Right renal pelvis (tissue), 4 donors: ENCODE results near the gene CDHR1. TPM values are rescaled to one million over a fixed set of nuclear protein-coding genes. Genes with fewer than 3 reads are reported as not detected.
"Not testable (repeated sequence)": the region's sequence is repeated elsewhere in the genome, so short reads cannot be mapped to it uniquely, and the experiment has no call there.

Experiments used
- DNase-seq, 4 donors: peaks; one replicate each; pipeline ENCODE4 v3.0.0-alpha.2; 2013; ENCODE audit warnings: low read depth in 4 of 4, low spot score in 3 of 4, missing footprints in 1 of 4
- polyA plus RNA-seq, 4 donors: library from polyadenylated mRNA; unstranded; fragments of 120-200 nt; gene quantifications; one replicate each; pipeline ENCODE4 v1.2.1, GENCODE V29; 2013; ENCODE audit not compliant: insufficient read length in 4 of 4

The CDHR1 gene
- polyA plus RNA-seq = 1 to 10 TPM in 2 of 4 donors, under 1 TPM in 2; 0.96 to 1.2 (median 1.0) TPM

GRCh38 chr10:84194424-84195043 is at the start of gene CDHR1:
TSS of gene CDHR1 (plus strand) at chr10:84194537. CDS start at chr10:84194761, 224 bp downstream.
- DNase-seq = no peak

GRCh38 chr10:84147347-84147746 is 47.0 kb upstream of the CDHR1 start:
- no peak for DNase-seq

GRCh38 chr10:84148006-84148597 is 46.2 kb upstream of the CDHR1 start:
- DNase-seq = not testable (repeated sequence)

GRCh38 chr10:84149854-84150253 is 44.5 kb upstream of the CDHR1 start:
- DNase-seq = no peak

- no peak for DNase-seq
Observed at GRCh38 chr10:84152769-84153168, 41.6 kb upstream of the CDHR1 start.

GRCh38 chr10:84155521-84155920 is 38.8 kb upstream of the CDHR1 start:
- no peak for DNase-seq

GRCh38 chr10:84156009-84156408 is 38.3 kb upstream of the CDHR1 start:
- no peak for DNase-seq

GRCh38 chr10:84156768-84157167 is 37.6 kb upstream of the CDHR1 start:
- no peak for DNase-seq

GRCh38 chr10:84158061-84158460 is 36.3 kb upstream of the CDHR1 start:
- no peak for DNase-seq

- DNase-seq = no peak
Observed at GRCh38 chr10:84158550-84158949, 35.8 kb upstream of the CDHR1 start.

GRCh38 chr10:84159076-84159685 is 35.2 kb upstream of the CDHR1 start:
- no peak for DNase-seq

- DNase-seq = no peak
Observed at GRCh38 chr10:84160663-84161362, 33.5 kb upstream of the CDHR1 start.

GRCh38 chr10:84163996-84164395 is 30.3 kb upstream of the CDHR1 start:
- no peak for DNase-seq

- no peak for DNase-seq
Observed at GRCh38 chr10:84164442-84164841, 29.9 kb upstream of the CDHR1 start.

GRCh38 chr10:84166620-84167288 is 27.6 kb upstream of the CDHR1 start:
- no peak for DNase-seq

- DNase-seq = not testable (repeated sequence)
Observed at GRCh38 chr10:84167289-84167653, 27.1 kb upstream of the CDHR1 start.

GRCh38 chr10:84168382-84168781 is 26.0 kb upstream of the CDHR1 start:
- not testable (repeated sequence) for DNase-seq

- not testable (repeated sequence) for DNase-seq
Observed at GRCh38 chr10:84171237-84171636, 23.1 kb upstream of the CDHR1 start.

- not testable (repeated sequence) for DNase-seq
Observed at GRCh38 chr10:84171700-84172466, 22.5 kb upstream of the CDHR1 start.
